A549 (cell line): Measurements from ENCODE around the gene KIAA1671. TPM values are rescaled to one million over a fixed set of nuclear protein-coding genes. Genes with fewer than 3 reads are reported as not detected.

Experiments used
- ATAC-seq, 2 experiments: fragments of 200-7000 bp in 1 of 2; fragments of >200 bp in 1 of 2; cut with Nextera tagmentation in 1 of 2; cut with Tn5 transposase in 1 of 2; 3 replicates each; pipeline versions ENCODE4 v1.8.0 to v1.9.1; 2018 to 2020; ENCODE audit warnings: mild to moderate bottlenecking in 1 of 2, moderate library complexity in 1 of 2
- CTCF ChIA-PET: fragments of 300-600 bp; sonication (Branson Sonifier 250); formaldehyde crosslinking; extraction: SDS; loops from one replicate; lab custom pipeline; 2021; ENCODE audit warnings: antibody characterized with exemption, inconsistent platforms; lab: Yijun Ruan, JAX
- POLR2A ChIA-PET: fragments of 350-600 bp; formaldehyde crosslinking; extraction: SDS; loops from one replicate; lab custom pipeline; 2021; ENCODE audit warnings: antibody characterized with exemption, inconsistent platforms; lab: Yijun Ruan, JAX
- DNase-seq, 2 experiments: peaks; one replicate each; pipeline versions ENCODE4 v3.0.0 to v3.0.0-alpha.2; 2011 to 2016; ENCODE audit warnings: low read depth in 1 of 2, low spot score in 1 of 2
- FAIRE-seq: peaks from 2 replicates; lab custom pipeline; 2011; peaks lifted over from hg19 to GRCh38; lab: Jason Lieb, UNC
- H3K27ac ChIP-seq, 2 experiments: fragments of >200 bp; sonication (Bioruptor Twin); formaldehyde crosslinking; 3 replicates each; pipeline ENCODE4 v1.5.1; 2016 to 2017
- H3K4me1 ChIP-seq: fragments of >200 bp; sonication (Bioruptor Twin); formaldehyde crosslinking; 3 replicates; pipeline ENCODE4 v1.6.1; 2016
- H3K4me2 ChIP-seq: fragments of >200 bp; sonication (Bioruptor Twin); formaldehyde crosslinking; 3 replicates; pipeline ENCODE4 v1.6.1; 2016
- H3K4me3 ChIP-seq: fragments of >200 bp; sonication (Bioruptor Twin); formaldehyde crosslinking; 3 replicates; pipeline ENCODE4 v1.5.1; 2016
- H3K9me3 ChIP-seq: fragments of >200 bp; sonication (Bioruptor Twin); formaldehyde crosslinking; 3 replicates; pipeline ENCODE4 v1.6.1; 2016
- BHLHE40 ChIP-seq: IDR thresholded peaks from 2 replicates; pipeline ENCODE4 v1.6.1; 2012; ENCODE audit warnings: low read depth, low read length, inconsistent platforms
- CHD2 ChIP-seq: fragments of 150-350 bp; IDR thresholded peaks from 2 replicates; pipeline ENCODE4 v1.6.1; 2014; ENCODE audit warnings: low read length; ENCODE audit not compliant: partially characterized antibody
- EHF ChIP-seq: fragments of 250-450 bp; sonication (Bioruptor Pico); IDR thresholded peaks from 2 replicates; pipeline ENCODE4 v1.5.0; 2020; ENCODE audit warnings: mild to moderate bottlenecking
- EHMT2 ChIP-seq: fragments of 200-600 bp; sonication (generic); IDR thresholded peaks from 2 replicates; pipeline ENCODE4 v1.6.1; 2016; ENCODE audit warnings: antibody characterized with exemption, low read depth, mild to moderate bottlenecking, moderate library complexity
- FOSL2 ChIP-seq, 2 experiments: fragments of 450-650 bp in 1 of 2; fragments of >200 bp in 1 of 2; sonication (Bioruptor Twin) in 1 of 2; formaldehyde crosslinking; IDR thresholded peaks; 2 replicates each; pipeline versions ENCODE4 v1.5.0 to v1.6.1; 2016 to 2020; ENCODE audit warnings: mild to moderate bottlenecking in 1 of 2, moderate library complexity in 1 of 2
- FOXS1 ChIP-seq: fragments of 250-450 bp; sonication (Bioruptor Pico); IDR thresholded peaks from 2 replicates; pipeline ENCODE4 v1.5.0; 2020; ENCODE audit warnings: mild to moderate bottlenecking, moderate library complexity
- HOXA7 ChIP-seq: fragments of 250-450 bp; sonication (Bioruptor Pico); IDR thresholded peaks from 2 replicates; pipeline ENCODE4 v1.5.0; 2020; ENCODE audit warnings: mild to moderate bottlenecking, moderate library complexity
- HOXB5 ChIP-seq: fragments of 250-450 bp; sonication (Bioruptor Pico); IDR thresholded peaks from 2 replicates; pipeline ENCODE4 v1.5.0; 2020; ENCODE audit warnings: mild to moderate bottlenecking, moderate library complexity
- JUNB ChIP-seq: fragments of >200 bp; sonication (Bioruptor Twin); formaldehyde crosslinking; IDR thresholded peaks from 2 replicates; pipeline ENCODE4 v1.6.1; 2016
- KDM5A ChIP-seq: fragments of 200-600 bp; sonication (generic); IDR thresholded peaks from 2 replicates; pipeline ENCODE4 v1.6.1; 2016; ENCODE audit warnings: antibody characterized with exemption, mild to moderate bottlenecking
- MAZ ChIP-seq: fragments of 150-350 bp; IDR thresholded peaks from 2 replicates; pipeline ENCODE4 v1.6.1; 2014; ENCODE audit warnings: antibody characterized with exemption, low read depth, low read length, borderline replicate concordance
- NFE2L2 ChIP-seq: fragments of 150-350 bp; conservative IDR thresholded peaks from 2 replicates; pipeline ENCODE4 v1.6.1; 2014; ENCODE audit warnings: low read length
- PHF8 ChIP-seq: fragments of 200-600 bp; sonication (generic); IDR thresholded peaks from 2 replicates; pipeline ENCODE4 v1.6.1; 2016; ENCODE audit warnings: low read depth, mild to moderate bottlenecking, antibody characterized with exemption, moderate library complexity, borderline replicate concordance
- POLR2A ChIP-seq: IDR thresholded peaks from 2 replicates; pipeline ENCODE4 v1.6.1; 2012; ENCODE audit warnings: mild to moderate bottlenecking, low read length
- RAD21 ChIP-seq, 2 experiments: fragments of >200 bp in 1 of 2; sonication (Bioruptor Twin) in 1 of 2; formaldehyde crosslinking in 1 of 2; IDR thresholded peaks in 1 of 2; conservative IDR thresholded peaks in 1 of 2; 2 replicates in 1 of 2; 3 replicates in 1 of 2; pipeline ENCODE4 v1.6.1; 2012 to 2018; ENCODE audit warnings: inconsistent platforms in 1 of 2
- RARB ChIP-seq: fragments of 250-450 bp; sonication (Bioruptor Pico); IDR thresholded peaks from 2 replicates; pipeline ENCODE4 v1.8.0; 2021; ENCODE audit warnings: mild to moderate bottlenecking, moderate library complexity
- SREBF2 ChIP-seq: fragments of 450-650 bp; IDR thresholded peaks from 2 replicates; pipeline ENCODE4 v1.6.1; 2014; ENCODE audit warnings: mild to moderate bottlenecking, moderate library complexity
- TFCP2L1 ChIP-seq: fragments of 250-450 bp; sonication (Bioruptor Pico); IDR thresholded peaks from 2 replicates; pipeline ENCODE4 v1.5.0; 2021; ENCODE audit warnings: mild to moderate bottlenecking
- ZNF302 ChIP-seq: fragments of 250-450 bp; sonication (Bioruptor Pico); IDR thresholded peaks from 2 replicates; pipeline ENCODE4 v1.9.0; 2021; ENCODE audit warnings: inconsistent platforms, mild to moderate bottlenecking, moderate library complexity
- ZSCAN20 ChIP-seq: fragments of 250-450 bp; sonication (Bioruptor Pico); IDR thresholded peaks from 2 replicates; pipeline ENCODE4 v1.8.0; 2022; ENCODE audit warnings: mild to moderate bottlenecking, moderate library complexity
- WGBS: methylation state at CpG from one replicate; pipeline ENCODE4 v1.1.6; 2017; ENCODE audit errors: missing lambda C conversion rate; 5-methylcytosine and 5-hydroxymethylcytosine counted together
- polyA plus RNA-seq, 4 experiments: library from polyadenylated mRNA; depleted of rRNA in 3 of 4; stranded (reverse); fragments of >200 nt; fragmentation: RNase III in 1 of 4; extraction: RNeasy Plus Mini Kit Qiagen cat#74134 plus additional on column Dnase treatment in 1 of 4; gene quantifications; 2 replicates in 3 of 4; 3 replicates in 1 of 4; pipeline ENCODE4 v1.2.3, GENCODE V29; 2011 to 2017
- TF ChIP-seq, protein P1 (sequence below): fragments of 450-650 bp; IDR thresholded peaks from 2 replicates; pipeline ENCODE4 v1.6.1; 2014; ENCODE audit warnings: antibody characterized with exemption
- TF ChIP-seq, protein P2 (sequence below): fragments of 250-450 bp; sonication (Bioruptor Pico); IDR thresholded peaks from 2 replicates; pipeline ENCODE4 v1.5.0; 2021; ENCODE audit warnings: mild to moderate bottlenecking, moderate library complexity, borderline replicate concordance
- TF ChIP-seq, protein P3 (sequence below): IDR thresholded peaks from 2 replicates; pipeline ENCODE4 v1.6.1; 2012; ENCODE audit warnings: low read depth, borderline replicate concordance
- TF ChIP-seq, protein P4 (sequence below): fragments of >200 bp; sonication (Bioruptor Twin); formaldehyde crosslinking; IDR thresholded peaks from 3 replicates; pipeline ENCODE4 v1.6.1; 2016

The KIAA1671 gene
- polyA plus RNA-seq, 2 of the 4 experiments (the other 2 are of a cell fraction): 5.3 to 7.9 TPM

DNA sequence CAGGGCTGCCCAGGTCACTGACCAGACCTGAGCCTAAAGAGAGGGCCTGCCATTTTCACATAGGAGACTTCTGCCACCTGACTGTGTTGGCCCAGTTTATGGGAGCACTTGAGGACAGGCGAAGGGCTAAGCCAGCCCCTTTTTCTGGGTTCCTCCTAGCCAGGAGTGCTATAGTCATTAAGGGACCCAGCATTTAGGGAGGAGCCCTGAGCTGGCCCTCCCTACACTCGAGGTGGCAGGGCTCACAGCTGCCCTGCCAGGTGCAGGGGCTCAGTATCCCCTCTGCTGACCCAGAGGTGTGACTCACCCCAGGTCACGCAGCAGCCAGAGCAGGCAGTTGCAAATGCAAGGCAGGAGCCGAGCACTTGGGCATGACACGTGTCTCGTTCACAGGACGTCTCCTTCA is 160.8 kb downstream of the KIAA1671 start:
- CTCF ChIA-PET: interaction anchor here (1.0 to 2.2 kb wide), 3 partner anchors 13 to 175 kb away, joined by 3 to 8 read pairs (median 6); no protein-coding TSS in a partner anchor
- TF ChIP-seq NFE2L2: no peak
- TF ChIP-seq PHF8: no peak
- TF ChIP-seq FOSL2 (IDR thresholded peaks at IDR 0.05): no peak
- no peak for TF ChIP-seq FOSL2 (CRISPR knock-in tag; IDR thresholded peaks at IDR 0.05)
- no peak for TF ChIP-seq TFCP2L1 (CRISPR knock-in tag)
- TF ChIP-seq EHMT2: no peak
- TF ChIP-seq HOXB5: no peak
- ATAC-seq: no peak
- H3K27ac ChIP-seq: peak overlapping the region in 1 of 2 experiments; percentile 38; a peak in 1 of 6 replicates
- FAIRE-seq: no peak
- POLR2A ChIA-PET: no interaction called here
- DNase-seq: no peak
- peaks cover 20% of the 10 kb centered on the region for H3K4me1 ChIP-seq
- H3K4me3 ChIP-seq: no peak overlapping the region
- no CpG with 5 or more reads among the region's 7 CpGs for WGBS
- no peaks in the 10 kb centered on the region for H3K9me3 ChIP-seq
- no peak overlapping the region for H3K4me2 ChIP-seq

DNA sequence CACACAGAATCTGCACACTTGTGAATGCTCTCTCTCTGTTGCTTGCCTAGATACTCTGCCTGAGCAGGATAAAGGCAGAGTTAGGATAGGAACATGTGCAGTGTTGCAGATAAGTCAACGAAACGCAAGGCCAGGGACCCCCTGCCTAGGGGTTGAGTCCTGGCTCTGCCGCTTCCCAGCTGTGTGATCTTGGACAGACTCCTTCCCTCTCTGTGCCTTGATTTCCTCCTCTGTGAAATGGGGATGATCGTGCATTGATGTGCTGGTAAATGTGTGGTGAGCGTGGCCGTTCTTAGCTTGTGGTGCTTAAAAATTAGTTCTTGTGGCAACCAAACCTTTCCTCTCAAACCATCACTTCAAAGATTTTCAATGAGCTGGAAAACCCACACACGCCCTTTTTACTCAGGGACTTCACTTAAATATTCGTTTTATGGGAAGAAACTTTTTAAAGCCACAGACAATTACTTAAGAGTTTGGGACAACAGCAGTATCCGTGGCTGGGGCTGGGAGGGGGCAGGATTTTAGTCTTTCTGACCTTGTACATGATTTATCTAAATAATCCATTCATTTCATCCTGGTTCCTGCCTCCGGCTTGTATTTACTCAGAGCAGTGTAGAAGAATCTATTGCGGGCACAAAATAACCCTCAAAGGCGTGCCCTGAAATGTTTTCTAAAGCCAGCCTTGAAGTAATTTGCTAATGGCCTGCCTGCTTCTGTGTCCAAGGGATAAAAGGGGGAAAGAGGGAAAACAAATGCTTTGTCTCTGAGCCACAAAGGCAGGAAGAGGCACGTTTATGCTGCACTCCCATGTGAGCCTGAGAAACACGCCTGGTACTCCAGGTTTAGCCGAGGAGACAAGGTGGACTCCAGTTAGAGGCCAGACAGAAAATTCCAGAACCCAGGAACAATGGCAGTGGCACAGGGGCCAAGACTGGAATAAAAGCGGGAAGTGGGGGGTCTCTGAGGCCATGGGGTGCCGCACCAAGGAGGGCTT is 162.2 kb downstream of the KIAA1671 start:
- ChIA-PET CTCF (interaction anchor here (1.8 kb wide), 1 partner anchor 12 kb away, joined by 6 read pairs; no protein-coding TSS in a partner anchor), POLR2A (no interaction called here)
- Histone ChIP-seq H3K4me1 (peaks cover 22% of the 10 kb centered on the region), H3K4me3 (no peak overlapping the region), H3K27ac (0 out of 6 replicates have a peak overlapping the region, but pooled peaks of 1 of the 2 experiments have one; percentile 21), H3K9me3 (no peaks in the 10 kb centered on the region), H3K4me2 (no peak overlapping the region)
- TF ChIP-seq ZSCAN20 (no peak), EHF (CRISPR knock-in tag) (no peak), RAD21 (conservative IDR thresholded peaks at IDR 0.05 in 1 of 2, IDR thresholded peaks at IDR 0.05 in 1 of 2) (no peak), SREBF2 (no peak), FOXS1 (CRISPR knock-in tag) (no peak), MAZ (no peak), POLR2A (no peak), HOXA7 (CRISPR knock-in tag) (no peak), RARB (CRISPR knock-in tag) (no peak), JUNB (no peak), ZNF302 (CRISPR knock-in tag) (no peak), FOSL2 (IDR thresholded peaks at IDR 0.05) (no peak), FOSL2 (CRISPR knock-in tag; IDR thresholded peaks at IDR 0.05) (no peak), KDM5A (no peak), CHD2 (no peak), BHLHE40 (no peak)
- TF ChIP-seq, protein P1, sequence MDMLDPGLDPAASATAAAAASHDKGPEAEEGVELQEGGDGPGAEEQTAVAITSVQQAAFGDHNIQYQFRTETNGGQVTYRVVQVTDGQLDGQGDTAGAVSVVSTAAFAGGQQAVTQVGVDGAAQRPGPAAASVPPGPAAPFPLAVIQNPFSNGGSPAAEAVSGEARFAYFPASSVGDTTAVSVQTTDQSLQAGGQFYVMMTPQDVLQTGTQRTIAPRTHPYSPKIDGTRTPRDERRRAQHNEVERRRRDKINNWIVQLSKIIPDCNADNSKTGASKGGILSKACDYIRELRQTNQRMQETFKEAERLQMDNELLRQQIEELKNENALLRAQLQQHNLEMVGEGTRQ: no peak
- TF ChIP-seq, protein P2, sequence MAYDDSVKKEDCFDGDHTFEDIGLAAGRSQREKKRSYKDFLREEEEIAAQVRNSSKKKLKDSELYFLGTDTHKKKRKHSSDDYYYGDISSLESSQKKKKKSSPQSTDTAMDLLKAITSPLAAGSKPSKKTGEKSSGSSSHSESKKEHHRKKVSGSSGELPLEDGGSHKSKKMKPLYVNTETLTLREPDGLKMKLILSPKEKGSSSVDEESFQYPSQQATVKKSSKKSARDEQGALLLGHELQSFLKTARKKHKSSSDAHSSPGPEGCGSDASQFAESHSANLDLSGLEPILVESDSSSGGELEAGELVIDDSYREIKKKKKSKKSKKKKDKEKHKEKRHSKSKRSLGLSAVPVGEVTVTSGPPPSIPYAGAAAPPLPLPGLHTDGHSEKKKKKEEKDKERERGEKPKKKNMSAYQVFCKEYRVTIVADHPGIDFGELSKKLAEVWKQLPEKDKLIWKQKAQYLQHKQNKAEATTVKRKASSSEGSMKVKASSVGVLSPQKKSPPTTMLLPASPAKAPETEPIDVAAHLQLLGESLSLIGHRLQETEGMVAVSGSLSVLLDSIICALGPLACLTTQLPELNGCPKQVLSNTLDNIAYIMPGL (CRISPR knock-in tag): no peak
- TF ChIP-seq, protein P3, sequence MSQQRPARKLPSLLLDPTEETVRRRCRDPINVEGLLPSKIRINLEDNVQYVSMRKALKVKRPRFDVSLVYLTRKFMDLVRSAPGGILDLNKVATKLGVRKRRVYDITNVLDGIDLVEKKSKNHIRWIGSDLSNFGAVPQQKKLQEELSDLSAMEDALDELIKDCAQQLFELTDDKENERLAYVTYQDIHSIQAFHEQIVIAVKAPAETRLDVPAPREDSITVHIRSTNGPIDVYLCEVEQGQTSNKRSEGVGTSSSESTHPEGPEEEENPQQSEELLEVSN: no peak
- TF ChIP-seq, protein P4, sequence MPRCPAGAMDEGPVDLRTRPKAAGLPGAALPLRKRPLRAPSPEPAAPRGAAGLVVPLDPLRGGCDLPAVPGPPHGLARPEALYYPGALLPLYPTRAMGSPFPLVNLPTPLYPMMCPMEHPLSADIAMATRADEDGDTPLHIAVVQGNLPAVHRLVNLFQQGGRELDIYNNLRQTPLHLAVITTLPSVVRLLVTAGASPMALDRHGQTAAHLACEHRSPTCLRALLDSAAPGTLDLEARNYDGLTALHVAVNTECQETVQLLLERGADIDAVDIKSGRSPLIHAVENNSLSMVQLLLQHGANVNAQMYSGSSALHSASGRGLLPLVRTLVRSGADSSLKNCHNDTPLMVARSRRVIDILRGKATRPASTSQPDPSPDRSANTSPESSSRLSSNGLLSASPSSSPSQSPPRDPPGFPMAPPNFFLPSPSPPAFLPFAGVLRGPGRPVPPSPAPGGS: no peak
- WGBS: 71% methylated on average over 17 of the region's 17 CpGs
- DNase-seq (peak in 1 of 2 experiments; percentile 13), ATAC-seq (no peak), FAIRE-seq (no peak)
